ENCODE measurements around the gene SLC25A39.
"Not testable (repeated sequence)": the region's sequence is repeated elsewhere in the genome, so short reads cannot be mapped to it uniquely, and the experiment has no call there.

The SLC25A39 gene

DNA sequence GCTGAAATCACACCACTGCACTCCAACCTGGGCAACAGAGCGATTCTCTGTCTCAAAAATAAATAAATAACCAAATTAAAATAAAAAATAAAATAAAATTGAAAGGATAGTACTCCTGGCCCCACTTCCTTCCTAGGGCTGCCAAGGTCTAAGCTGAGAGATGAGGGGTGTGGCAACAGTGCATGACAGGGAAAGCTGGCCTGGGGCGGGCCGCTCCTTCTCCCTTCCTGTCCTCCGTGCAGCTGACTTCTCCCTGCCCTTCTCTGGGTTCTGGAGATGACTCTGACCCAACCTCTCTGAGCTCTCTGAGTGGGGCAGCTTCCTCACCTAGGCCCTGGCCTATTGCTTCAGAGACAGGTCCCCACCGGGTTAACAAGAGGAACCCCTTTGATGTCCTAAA lies 8.7 kb upstream of the SLC25A39 start:
- FAIRE-seq = no peak

DNA sequence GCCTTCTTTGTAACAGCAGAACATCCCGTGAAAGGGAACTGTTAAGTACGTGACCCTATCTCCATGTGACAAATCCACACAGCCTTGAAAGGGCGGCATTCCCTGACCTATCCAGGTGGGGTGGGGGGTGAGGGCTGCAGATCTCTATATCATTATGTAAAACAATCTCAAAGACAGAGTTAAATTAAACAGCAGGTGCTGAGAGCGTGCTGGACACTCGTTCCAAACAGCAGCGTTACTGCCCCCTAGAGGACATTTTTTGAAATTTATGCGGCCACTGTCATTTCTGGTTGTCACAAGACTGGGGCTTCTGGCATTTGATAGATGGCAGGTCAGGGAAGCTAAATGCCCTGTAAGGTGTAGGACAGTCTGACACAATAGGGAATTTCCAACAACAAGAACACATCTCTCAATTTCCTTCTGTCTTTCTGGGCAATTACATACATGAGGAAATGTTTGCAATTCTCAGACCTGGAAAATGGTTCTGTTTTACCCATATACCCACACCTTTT lies 6.7 kb upstream of the SLC25A39 start:
- FAIRE-seq = peak; percentile 93

DNA sequence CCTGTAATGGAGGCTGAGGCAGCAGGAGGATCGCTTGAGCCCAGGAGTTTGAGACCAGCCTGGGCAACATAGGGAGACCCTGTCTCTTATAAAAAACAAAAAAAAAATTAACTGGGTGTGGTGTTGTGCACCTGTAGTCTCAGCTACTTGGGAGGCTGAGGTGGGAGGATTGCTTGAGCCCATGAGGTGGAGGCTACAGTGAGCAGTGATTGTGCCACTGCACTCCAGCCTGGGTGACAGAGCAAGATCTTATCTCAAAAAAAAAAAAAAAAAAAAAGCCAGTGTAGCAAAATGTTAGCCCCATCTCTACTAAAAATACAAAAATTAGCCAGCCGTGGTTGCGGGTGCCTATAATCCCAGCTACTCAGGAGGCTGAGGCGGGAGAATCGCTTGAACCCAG lies 5.6 kb upstream of the SLC25A39 start:
- FAIRE-seq = not testable (repeated sequence)

DNA sequence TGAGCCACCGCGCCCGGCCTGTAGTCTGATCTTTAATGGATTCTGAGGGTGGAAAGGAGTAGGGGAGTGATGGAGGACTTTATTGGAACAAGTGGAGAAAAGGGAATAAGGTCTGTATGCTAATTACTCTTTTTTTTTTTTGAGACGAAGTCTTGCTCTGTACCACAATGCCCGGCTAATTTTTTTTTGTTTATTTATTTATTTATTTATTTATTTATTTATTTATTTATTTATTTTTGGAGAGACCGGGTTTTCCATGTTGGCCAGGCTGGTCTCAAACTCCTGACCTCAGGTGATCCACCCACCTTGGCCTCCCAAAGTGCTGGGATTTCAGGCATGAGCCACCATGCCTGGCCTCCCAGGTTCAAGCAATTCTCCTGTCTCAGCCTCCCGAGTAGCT lies 4.9 kb upstream of the SLC25A39 start:
- not testable (repeated sequence) for FAIRE-seq

DNA sequence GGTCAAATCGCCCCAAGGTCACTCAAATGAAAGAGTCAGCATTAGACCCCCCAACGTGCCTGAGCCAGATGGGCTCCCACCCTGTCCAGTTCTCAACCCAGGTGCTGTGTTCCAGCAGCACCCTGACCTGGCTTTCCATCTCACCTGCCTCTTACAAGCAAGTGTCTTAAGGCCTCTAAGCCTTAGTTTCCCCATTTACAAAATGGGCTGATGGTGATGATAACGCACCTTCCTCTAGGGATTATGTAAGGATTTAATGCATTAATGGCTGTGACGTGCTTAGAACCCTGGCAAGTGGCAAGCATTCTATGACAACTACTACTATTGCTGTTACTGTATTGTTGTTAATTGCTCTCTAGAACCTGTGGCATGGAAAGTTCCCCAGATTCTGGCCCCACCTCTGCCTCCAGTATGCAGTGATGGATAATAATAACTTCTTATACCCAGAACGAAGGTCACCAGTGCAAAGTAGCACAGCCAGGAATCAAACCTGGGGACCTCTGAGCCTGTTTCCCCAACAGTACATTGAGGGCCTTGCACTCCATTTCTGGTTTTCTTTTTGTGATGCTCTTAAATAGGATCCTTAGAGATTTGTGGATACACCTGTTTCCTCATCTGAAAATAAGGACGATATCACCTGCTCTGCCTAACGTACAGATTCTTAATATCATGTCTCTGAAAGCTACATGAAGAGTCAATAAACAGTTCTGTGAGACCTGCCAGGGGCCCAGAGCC lies 3.3 kb upstream of the SLC25A39 start:
- FAIRE-seq = no peak

DNA sequence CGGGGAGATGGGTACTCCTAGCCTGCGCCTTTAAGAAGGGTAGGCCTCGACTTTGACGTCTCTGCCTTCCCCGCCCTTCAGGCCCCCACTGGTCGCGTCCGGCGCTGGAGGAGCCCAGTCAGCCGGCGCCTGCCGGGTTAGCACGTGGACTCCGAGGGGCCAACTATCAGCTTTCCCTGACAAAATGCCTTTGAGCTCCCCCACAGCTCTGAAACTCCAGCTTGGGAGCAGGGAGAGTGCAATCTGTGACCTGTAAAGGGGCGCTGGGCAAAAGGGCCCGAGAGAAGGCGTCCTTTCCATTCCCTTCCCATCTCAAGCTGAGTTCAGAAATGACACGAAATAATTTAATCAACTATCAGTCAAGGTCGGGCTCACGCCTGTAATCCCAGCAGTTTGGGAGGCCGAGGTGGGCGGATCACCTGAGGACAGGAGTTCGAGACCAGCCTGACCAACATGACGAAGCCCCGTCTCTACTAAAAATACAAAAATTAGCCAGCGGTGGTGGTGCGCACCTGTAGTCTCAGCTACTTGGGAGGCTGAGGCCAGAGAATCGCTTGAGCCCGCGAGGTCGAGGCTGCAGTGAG lies 2.3 kb upstream of the SLC25A39 start:
- no peak for FAIRE-seq

DNA sequence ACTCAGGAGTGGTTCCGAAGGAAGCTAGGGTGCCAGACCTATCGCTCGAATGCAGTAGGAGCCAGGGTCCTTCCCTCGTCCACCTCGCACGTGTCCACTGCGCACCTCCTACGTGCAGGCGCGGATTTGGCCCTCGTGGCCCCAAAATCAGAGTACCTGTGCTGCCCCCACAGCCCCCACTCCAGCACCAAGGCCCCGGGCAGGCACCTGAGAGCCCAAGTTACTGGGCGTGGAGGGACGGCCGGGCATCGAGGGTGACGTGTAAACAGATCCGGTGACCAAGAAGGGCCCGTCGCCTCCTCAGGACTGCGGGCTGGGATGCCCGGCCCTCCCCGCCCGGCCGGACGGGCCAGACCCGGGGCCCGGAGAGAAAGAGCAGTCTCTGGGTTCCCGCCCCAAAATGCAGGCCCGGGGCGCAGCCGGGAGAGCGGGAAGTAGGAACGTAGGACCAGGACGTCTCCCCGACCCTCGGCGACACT lies 492 bp downstream of the SLC25A39 start:
- no peak for FAIRE-seq

DNA sequence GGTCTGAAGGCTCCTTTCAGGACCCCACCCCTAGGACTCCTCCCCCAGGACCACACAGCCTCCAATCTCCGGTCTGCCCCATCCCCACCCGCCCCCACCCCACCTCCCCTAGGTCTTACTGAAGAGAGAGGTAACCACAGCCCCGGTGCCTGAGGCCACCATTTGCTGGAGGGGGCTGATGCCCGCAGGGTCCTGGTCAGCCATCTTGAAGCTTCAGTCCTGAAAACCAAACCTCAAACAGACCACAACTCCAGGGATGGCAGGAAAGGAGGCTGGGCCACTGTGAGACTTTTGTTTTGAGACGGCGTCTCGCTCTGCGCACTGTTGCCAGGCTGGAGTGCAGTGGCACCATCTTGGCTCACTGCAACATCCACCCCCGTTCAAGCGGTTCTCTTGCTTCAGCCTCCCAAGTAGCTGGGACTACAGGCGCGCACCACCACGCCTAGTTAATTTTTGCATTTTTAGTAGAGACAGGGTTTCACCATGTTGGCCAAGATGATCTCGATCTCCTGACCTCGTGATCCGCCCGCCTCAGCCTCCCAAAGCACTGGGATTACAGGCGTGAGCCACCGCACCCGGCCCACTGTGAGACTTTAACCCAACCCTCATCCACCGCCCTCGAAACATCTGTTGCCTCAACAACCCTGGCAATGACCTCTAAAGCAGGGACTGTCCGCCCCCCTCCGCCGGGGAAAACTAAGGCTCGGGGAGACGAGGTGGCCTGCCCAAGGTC lies 1.1 kb downstream of the SLC25A39 start:
- no peak for FAIRE-seq

DNA sequence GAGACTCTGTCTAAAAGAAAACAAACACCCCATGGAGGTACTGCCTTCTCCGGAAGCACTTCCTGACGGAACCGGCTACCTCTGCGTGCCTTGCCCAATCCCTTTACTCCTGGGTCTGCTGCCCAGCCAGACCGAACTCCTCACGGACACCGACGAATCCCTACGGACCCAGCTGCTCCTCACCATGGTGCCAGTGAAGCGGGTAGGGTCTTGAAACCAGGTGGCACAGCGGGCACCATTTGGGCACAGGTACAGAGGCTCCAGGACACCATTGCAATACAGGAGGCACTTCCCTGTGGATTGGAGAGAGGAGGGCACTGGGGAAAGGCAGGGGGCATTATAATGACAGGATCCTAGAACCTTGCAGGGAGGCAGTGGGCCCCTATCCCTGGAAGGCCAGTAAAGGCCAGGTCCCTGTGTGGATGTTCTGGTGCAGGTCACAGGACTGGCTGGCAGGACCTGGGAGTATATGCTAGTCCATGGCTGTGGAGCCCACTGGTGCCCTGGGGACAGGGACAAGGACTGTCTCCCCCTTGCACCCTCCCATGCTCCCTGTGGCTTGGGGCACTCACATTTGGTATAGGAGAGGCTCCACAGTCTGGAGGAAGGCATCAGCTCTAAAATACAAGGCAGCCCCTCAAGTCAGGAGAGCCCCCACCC lies 2.3 kb downstream of the SLC25A39 start:
- FAIRE-seq = no peak

DNA sequence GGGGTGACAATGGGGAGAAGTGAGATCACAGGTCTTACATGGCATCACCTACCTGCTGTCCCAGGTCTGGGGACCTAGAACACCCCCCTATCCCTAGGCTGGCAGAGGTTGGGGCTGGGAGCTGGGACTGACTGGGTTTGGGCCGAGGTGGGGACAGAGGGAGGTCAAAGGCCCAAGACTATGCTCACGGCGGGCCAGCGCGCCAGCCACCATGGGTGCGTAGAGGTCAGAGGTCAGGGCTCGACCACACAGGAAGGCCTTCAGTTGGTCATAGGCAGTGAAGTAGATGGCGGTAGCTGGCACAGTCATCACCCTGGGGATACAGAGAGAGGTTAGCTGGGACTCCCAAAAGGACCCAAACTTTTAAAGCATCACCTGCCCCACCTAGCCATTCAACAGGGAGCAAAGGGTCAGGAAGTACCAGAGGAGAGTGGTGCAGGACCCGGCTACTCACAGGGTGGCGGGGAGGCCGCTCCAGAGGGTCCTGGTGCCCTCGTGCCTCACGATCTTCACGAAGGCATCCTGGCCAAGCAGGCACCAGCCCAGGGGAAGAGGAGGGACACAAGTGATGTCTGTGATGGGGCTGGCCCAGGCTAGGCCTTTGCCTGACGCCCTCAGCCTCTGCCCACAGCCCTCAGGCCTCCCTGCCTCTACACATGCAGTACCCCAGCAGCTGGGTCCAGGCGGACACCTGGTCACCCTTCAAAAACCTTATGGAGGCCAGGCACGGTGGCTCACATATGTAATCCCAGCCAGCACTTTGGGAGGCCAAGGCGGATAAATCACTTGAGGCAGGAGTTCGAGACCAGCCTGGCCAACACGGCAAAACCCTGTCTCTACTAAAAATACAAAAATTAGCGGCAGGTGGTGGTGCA lies 3.1 kb downstream of the SLC25A39 start:
- FAIRE-seq = no peak

DNA sequence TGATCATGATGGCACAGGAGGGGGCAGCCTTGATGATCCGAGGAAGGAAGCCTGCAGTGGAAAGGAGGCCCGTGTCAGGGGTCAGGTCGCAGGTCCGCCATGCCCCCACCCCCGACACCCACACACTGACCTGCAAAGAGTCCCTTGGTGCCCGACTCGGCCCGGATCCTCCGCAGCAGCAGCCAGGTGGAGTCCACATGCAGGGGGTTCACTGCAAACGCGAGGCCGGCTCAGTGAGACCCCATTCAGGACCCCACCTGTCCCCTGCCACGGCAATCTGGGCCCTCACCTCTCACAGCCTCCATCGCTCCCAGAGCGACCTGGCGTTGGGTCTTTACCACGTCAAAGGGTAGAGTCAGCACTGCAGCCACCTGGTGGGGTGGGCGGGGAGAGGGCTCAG lies 4.6 kb downstream of the SLC25A39 start:
- no peak for FAIRE-seq

DNA sequence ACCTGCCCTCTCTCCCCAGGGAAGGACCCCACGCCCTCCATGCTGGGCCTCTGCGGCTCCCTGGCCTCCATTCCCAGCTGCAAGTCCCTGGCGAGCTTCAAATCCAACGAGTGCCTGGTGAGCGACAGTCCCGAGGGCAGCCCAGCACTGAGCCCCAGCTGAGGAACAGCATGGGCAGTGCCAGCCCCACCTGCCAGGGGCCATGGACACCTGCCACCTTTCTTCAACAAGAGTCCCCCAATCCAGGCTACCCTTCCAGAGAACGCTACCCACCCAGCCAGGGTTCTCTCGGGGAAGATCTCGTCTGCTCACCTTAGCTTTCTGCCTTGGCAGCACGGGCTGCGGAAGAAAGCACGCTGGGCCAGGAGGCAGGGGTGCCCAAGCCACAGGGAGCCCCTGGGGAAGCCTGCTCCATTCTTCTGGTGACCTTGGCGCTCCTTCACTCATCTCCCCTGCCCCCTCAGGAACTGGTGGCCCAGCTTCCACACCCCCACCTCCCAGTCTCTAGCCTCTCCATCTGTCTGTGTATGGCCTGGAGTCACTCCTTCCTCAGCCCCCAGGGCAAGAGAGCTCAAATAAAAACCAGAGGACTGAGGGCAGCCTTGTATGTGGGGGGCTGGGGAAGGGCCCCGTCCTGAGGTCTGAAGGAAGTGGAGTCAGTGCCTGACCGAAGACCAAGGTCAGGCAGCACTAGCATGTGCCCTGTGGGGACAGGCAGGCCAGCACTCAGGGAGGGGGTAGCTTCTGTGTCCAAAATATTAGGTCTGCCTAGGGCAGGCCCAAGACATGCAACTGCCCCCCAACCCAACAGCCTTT lies 6.3 kb downstream of the SLC25A39 start:
- FAIRE-seq = no peak

DNA sequence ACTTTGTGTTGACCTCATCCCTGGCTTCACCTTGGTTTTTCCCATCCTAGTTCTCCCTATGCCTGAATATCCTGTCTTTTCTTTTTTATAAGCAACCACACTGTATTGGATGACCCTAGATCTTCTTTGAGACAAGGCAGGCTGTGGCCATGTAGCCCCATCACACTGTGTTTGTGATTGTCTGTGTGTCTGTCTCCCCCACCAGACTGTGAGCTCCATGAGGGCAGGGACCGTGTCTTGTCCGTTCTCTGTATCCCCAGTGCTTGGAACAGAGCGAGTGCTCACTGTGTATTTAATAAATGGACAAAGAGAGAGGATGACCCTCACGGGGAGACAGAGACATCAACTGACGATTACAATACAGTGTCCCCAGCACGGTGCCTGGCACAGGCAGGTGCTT lies 7.1 kb downstream of the SLC25A39 start:
- FAIRE-seq = no peak

DNA sequence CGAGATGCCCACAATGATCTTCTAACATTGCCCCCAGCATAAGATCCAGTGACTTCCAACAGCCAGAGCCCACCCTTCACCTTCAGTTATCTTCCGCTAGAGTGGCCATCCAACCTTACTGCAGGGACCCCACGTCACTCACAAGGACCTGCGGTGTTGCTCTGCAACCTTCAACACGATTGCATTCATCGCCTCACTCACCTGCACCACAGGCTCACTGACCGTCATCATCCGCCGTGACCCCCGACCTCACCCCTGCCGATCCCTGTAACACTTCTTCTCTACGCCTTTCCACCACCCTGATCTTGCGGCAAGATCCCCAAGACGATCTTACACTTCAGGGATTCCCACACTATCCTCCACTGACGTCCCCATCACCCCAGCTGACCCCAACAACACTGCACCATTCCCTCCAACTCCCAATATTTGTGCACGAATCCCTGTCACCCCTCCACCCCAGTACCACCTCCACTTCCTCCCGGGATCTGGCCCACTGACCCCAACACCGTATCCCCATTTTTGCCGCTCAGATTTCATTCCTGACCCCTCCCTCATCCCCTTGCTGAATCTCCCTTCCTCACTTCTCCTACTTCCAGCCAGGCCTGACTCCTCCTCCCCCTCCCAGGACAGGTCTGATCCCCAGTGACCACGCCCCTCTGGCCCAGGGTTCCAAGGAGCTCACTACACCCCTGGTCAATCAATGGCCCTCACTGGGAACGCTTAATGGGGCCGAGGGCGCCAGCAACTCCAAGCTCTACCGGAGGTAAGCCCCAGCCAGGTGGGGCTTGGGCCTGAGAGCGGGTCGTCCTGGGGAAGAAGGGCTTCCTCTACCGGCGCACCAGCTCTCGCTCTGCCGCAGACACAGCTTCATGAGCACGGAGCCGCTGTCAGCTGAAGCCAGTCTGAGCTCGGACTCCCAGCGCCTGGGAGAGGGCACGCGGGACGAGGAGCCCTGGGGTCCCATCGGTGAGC lies 8.6 kb downstream of the SLC25A39 start:
- no peak for FAIRE-seq

DNA sequence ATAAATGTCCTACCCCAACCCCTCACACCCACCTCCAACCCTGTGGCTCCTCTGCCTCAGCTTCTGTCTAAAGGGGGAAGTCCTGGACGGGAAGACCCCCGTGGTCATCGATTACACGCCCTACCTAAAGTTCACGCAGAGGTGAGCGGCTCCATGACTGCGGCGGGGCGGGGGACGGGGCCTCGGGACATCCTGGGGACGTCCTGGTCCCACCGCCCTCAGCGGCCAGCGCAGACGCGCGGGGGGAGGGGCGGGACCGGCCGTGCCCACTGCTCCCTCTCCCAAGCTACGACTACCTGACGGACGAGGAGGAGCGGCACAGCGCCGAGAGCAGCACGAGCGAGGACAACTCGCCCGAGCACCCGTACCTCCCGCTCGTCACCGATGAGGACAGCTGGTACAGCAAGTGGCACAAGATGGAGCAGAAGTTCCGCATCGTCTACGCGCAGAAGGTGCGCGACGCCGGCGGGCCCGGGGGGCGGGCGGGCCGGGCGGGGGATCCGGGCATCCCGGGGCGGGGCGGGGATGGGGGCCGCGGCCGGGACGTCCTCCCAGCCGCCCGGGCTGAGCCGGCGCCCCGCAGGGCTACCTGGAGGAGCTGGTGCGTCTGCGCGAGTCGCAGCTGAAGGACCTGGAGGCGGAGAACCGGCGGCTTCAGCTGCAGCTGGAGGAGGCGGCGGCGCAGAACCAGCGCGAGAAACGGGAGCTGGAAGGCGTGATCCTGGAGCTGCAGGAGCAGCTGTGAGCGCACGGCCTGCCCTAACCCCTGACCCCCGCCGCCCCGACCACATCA lies 9.6 kb downstream of the SLC25A39 start:
- FAIRE-seq = no peak

DNA sequence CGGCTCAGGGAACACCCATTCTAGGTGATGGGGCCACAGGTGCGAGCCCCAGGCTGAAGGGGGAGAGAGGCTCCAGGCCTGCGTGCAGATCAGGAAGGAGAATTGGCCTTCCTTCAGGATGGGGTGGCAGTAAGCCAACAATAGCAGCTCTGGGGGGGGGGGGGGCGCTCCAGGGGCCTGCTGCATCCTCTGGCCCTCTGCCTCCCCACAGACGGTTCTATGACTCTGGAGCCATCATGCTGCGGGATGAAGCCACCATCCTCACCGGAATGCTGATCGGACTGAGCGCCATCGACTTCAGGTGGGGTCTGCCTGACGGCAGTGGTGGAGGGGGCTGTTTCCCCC lies 10.1 kb downstream of the SLC25A39 start:
- no peak for FAIRE-seq

DNA sequence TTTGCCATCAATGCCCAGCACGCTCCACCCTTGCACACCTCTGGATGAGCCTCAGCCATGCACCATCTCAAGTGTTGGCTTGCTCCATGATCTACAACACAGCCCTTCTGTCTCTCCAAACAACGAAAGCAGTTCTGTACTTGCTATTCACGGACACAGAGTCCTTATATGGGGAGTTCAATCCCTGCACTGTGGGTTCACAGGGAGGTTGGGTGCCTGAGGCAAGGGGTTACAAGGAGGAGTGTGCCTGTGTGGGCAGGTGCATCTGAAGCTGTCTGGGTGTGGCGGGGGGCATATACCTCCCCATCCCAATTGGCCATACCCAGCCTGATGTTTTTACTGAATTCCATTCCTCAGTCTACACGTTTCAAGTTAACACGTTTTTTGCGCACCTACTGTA lies 10.6 kb downstream of the SLC25A39 start:
- no peak for FAIRE-seq

DNA sequence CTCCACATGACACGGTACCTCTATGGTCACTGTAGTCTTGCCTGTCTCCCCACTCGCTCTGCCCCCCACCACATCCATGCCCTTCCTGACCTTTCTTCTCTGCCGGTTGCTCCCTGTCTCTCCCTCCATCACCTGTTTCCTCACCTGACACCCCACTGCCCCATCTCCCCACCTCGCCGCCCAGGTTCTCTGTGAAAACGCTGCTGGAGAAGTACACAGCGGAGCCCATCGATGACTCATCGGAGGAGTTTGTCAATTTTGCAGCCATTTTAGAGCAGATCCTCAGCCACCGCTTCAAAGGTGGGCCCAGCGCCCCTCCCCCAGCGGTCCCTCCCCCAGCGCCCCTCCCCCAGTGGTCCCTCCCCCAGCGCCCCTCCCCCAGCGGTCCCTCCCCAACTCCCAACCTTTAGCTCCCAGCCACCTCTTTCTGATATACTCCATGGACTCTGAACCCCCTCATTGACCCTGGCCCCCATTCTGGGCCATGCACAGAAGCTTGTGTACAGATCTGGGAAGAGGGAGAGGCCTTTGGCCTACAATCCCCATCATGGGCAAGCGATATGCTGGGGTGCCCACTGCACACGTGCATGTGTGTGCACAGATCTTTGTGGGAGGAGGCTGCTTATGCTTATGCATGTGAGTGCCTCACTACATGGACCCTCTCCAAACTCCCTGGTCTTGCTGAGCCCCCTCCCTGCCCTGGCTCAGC lies 12.1 kb downstream of the SLC25A39 start:
- no peak for FAIRE-seq

Data from islet of Langerhans (tissue), 1 donor.